B cell (primary cell): ENCODE results near the gene LRP1. TPM values are rescaled to one million over a fixed set of nuclear protein-coding genes. Genes with fewer than 3 reads are reported as not detected.
A peak's percentile ranks its signal among the peaks of the same experiment; 100 is the strongest.

Experiments
- ATAC-seq: fragments of 200-7000 bp; cut with Tn5 transposase; one replicate; pipeline ENCODE4 v1.10.0; 2021; ENCODE audit warnings: low read depth, mild to moderate bottlenecking, moderate number of reproducible peaks, moderate library complexity
- CTCF ChIA-PET: fragments of 350-600 bp; sonication (Branson Sonifier 250); formaldehyde crosslinking; loops from one replicate; lab custom pipeline; 2021; ENCODE audit warnings: antibody characterized with exemption, inconsistent platforms; lab: Charles Lee
- POLR2A ChIA-PET: fragments of 350-600 bp; sonication (Branson Sonifier 250); formaldehyde crosslinking; loops from one replicate; lab custom pipeline; 2021; ENCODE audit warnings: antibody characterized with exemption; lab: Charles Lee
- DNase-seq: peaks from one replicate; pipeline ENCODE4 v3.0.0; 2013
- H2AFZ ChIP-seq: 2 replicates; pipeline ENCODE4 v1.6.1; 2012; ENCODE audit warnings: mild to moderate bottlenecking, low read depth, low read length; ENCODE audit not compliant: insufficient read depth, poor library complexity, severe bottlenecking
- H3K27ac ChIP-seq, 2 donors: 1 replicate in 1 of 2; 2 replicates in 1 of 2; pipeline ENCODE4 v1.5.1; 2012 to 2013; ENCODE audit warnings: low read length in 2 of 2, mild to moderate bottlenecking in 2 of 2, moderate library complexity in 1 of 2
- H3K27me3 ChIP-seq, 4 experiments: fragments of 200-600 bp in 1 of 4; sonication (generic) in 1 of 4; replicated peaks in 1 of 4; 1 replicate in 2 of 4; 2 replicates in 2 of 4; pipeline versions ENCODE4 v1.6.1 to v1.7.0; 2013 to 2016; ENCODE audit warnings: low read length in 3 of 4, mild to moderate bottlenecking in 2 of 4, mixed read lengths in 1 of 4, moderate library complexity in 1 of 4; ENCODE audit not compliant: insufficient read depth in 4 of 4, control insufficient read depth in 3 of 4; ENCODE audit errors: control extremely low read depth in 1 of 4
- H3K36me3 ChIP-seq, 2 experiments: replicated peaks in 1 of 2; 1 replicate in 1 of 2; 2 replicates in 1 of 2; pipeline versions ENCODE4 v1.6.1 to v1.7.1; 2013; ENCODE audit warnings: low read length in 1 of 2; ENCODE audit not compliant: insufficient read depth in 2 of 2, control insufficient read depth in 1 of 2; ENCODE audit errors: control extremely low read depth in 1 of 2, extremely low read depth in 1 of 2
- H3K4me1 ChIP-seq, 2 donors: fragments of 200-600 bp in 1 of 2; sonication (generic) in 1 of 2; 1 replicate in 1 of 2; 2 replicates in 1 of 2; pipeline versions ENCODE4 v1.5.1 to v1.6.1; 2013 to 2017; ENCODE audit warnings: low read length in 2 of 2; ENCODE audit not compliant: control insufficient read depth in 2 of 2, insufficient read depth in 2 of 2
- H3K4me2 ChIP-seq: replicated peaks from 2 replicates; pipeline ENCODE3; 2012; ENCODE audit warnings: mild to moderate bottlenecking, low read depth, low read length; ENCODE audit not compliant: poor library complexity, severe bottlenecking
- H3K4me3 ChIP-seq, 5 experiments: fragments of 200-600 bp in 1 of 5; sonication (generic) in 1 of 5; 1 replicate in 3 of 5; 2 replicates in 2 of 5; pipeline versions ENCODE4 v1.5.1 to v1.7.0; 2011 to 2016; ENCODE audit warnings: low read length in 4 of 5, mild to moderate bottlenecking in 4 of 5, low read depth in 2 of 5, control low read depth in 1 of 5, moderate library complexity in 1 of 5; ENCODE audit not compliant: insufficient read depth in 1 of 5; ENCODE audit errors: control extremely low read depth in 1 of 5, extremely low read depth in 1 of 5
- H3K79me2 ChIP-seq: fragments of 200-600 bp; sonication (generic); one replicate; pipeline ENCODE4 v1.6.0; 2016; ENCODE audit warnings: low read length; ENCODE audit not compliant: control insufficient read depth, insufficient read depth
- H3K9ac ChIP-seq: fragments of 200-600 bp; sonication (generic); 2 replicates; pipeline ENCODE4 v1.6.1; 2017; ENCODE audit warnings: mild to moderate bottlenecking, low read length, moderate library complexity
- H3K9me3 ChIP-seq, 3 donors: one replicate each; pipeline versions ENCODE4 v1.6.1 to v1.7.1; 2013; ENCODE audit warnings: low read length in 2 of 3; ENCODE audit not compliant: control insufficient read depth in 2 of 3, insufficient read depth in 1 of 3; ENCODE audit errors: control extremely low read depth in 1 of 3
- H4K20me1 ChIP-seq: 2 replicates; pipeline ENCODE4 v1.6.0; 2012; ENCODE audit warnings: mild to moderate bottlenecking, low read length; ENCODE audit not compliant: insufficient read depth, control insufficient read depth, poor library complexity, severe bottlenecking
- H3K27ac Mint-ChIP-seq: one replicate; pipeline ENCODE4 v1.8.0; 2021; ENCODE audit warnings: mixed read lengths
- H3K27me3 Mint-ChIP-seq: one replicate; pipeline ENCODE4 v1.8.0; 2021; ENCODE audit warnings: mixed read lengths
- H3K4me1 Mint-ChIP-seq: one replicate; pipeline ENCODE4 v1.8.0; 2021; ENCODE audit warnings: mixed read lengths
- H3K4me3 Mint-ChIP-seq: one replicate; pipeline ENCODE4 v1.8.0; 2021; ENCODE audit warnings: mixed read lengths
- H3K9me3 Mint-ChIP-seq: one replicate; pipeline ENCODE4 v1.8.0; 2022; ENCODE audit warnings: mixed read lengths; ENCODE audit not compliant: insufficient read depth
- CTCF ChIP-seq: fragments of 200-600 bp; IDR thresholded peaks from one replicate; pipeline ENCODE4 v1.8.0; 2022; ENCODE audit warnings: antibody characterized with exemption, mild to moderate bottlenecking
- EZH2 ChIP-seq: IDR thresholded peaks from 2 replicates; pipeline ENCODE4 v1.6.1; 2012; ENCODE audit warnings: borderline replicate concordance, low read depth, mild to moderate bottlenecking, moderate library complexity, low read length; ENCODE audit not compliant: insufficient read depth, poor library complexity, severe bottlenecking
- WGBS: methylation state at CpG from one replicate; pipeline ENCODE4 v1.1.5; 2013; ENCODE audit warnings: missing lambda C conversion rate; ENCODE audit not compliant: insufficient coverage; 5-methylcytosine and 5-hydroxymethylcytosine counted together
- intact Hi-C: fragments of 100-400 bp; cut with micrococcal nuclease; formaldehyde crosslinking; loops from one replicate; pipeline ENCODE4 v1.10.0; 2022
- polyA plus RNA-seq: library from polyadenylated mRNA; depleted of rRNA; stranded (reverse); fragments of >200 nt; gene quantifications from 2 replicates; pipeline ENCODE4 v1.2.3, GENCODE V29; 2012
- total RNA-seq, 2 donors: library from RNA; stranded (reverse); fragments of 120-200 nt in 1 of 2; gene quantifications; 1 replicate in 1 of 2; 2 replicates in 1 of 2; pipeline versions ENCODE4 v1.2.3 to v1.2.4, GENCODE V29; 2013 to 2022

LRP1 gene
- total and polyA plus RNA-seq, 2 donors (not counting 1 experiment from before 2014, with no cell fraction given): 2.0 to 4.1 TPM

- H3K4me1 ChIP-seq: peaks cover 68 to 75% of the 10 kb centered on the region in 2 donors
- H3K27ac Mint-ChIP-seq: peak overlapping the region; percentile 92
- H3K4me2 ChIP-seq: peak overlapping the region; percentile 95
Observed at GRCh38 chr12:57241402-57242310, 113.4 kb downstream of the LRP1 start.

More at GRCh38 chr12:57241402-57242310, 113.4 kb downstream of the LRP1 start:
- H3K4me3 Mint-ChIP-seq: peak overlapping the region; percentile 89
- peaks cover 12% of the 10 kb centered on the region for H3K27me3 Mint-ChIP-seq
- H3K27ac ChIP-seq: no peak overlapping the region
- H3K9me3 ChIP-seq: peaks cover 0 to 18% (median 0%) of the 10 kb centered on the region in 3 donors
- WGBS: 8% methylated on average over 26 of the region's 48 CpGs
- H3K9ac ChIP-seq: peak overlapping the region; percentile 55
- H3K79me2 ChIP-seq: peaks cover 6% of the 10 kb centered on the region
- H3K4me3 ChIP-seq: peak overlapping the region in 4 of 5 experiments; percentile 17 to 79 (median 39)
- ATAC-seq (no peak), DNase-seq (peak; percentile 59)
- H4K20me1 ChIP-seq: peaks cover 8% of the 10 kb centered on the region
- CTCF ChIA-PET: interaction anchor here (1.0 to 31.1 kb wide), 14 partner anchors 11 to 217 kb away, joined by 3 to 838 read pairs (median 9); partner anchors contain the start of genes GLI1, LRP1, NEMP1 and NXPH4
- intact Hi-C loops: loop anchor here (5.0 kb wide), 2 partner anchors 129 to 174 kb away; partner anchors contain the start of gene STAT6
- H3K27me3 ChIP-seq: peaks cover 0 to 69% (median 32%) of the 10 kb centered on the region in 4 experiments
- H2AFZ ChIP-seq: peak overlapping the region; percentile 23
- no peaks in the 10 kb centered on the region for H3K9me3 Mint-ChIP-seq
- H3K4me1 Mint-ChIP-seq: peaks cover 69% of the 10 kb centered on the region
- TF ChIP-seq EZH2: peak; percentile 27
- no peak for TF ChIP-seq CTCF
- no peaks in the 10 kb centered on the region for H3K36me3 ChIP-seq
- POLR2A ChIA-PET: interaction anchor here (0.6 to 11.2 kb wide), 8 partner anchors 8 to 233 kb away, joined by 3 to 110 read pairs (median 6); partner anchors contain the start of genes NXPH4 and SHMT2
